Spinal cord (tissue), 10 donors: ENCODE measurements around the gene SMAD6. TPM values are rescaled to one million over a fixed set of nuclear protein-coding genes. Genes with fewer than 3 reads are reported as not detected.

Experiments
- DNase-seq, 6 donors: peaks; one replicate each; pipeline versions ENCODE4 v3.0.0 to v3.0.0-alpha.2; 2013 to 2015; ENCODE audit warnings: low spot score in 6 of 6, low read depth in 4 of 6
- H3K27ac ChIP-seq: one replicate; pipeline ENCODE4 v1.5.1; 2013; ENCODE audit warnings: low read depth, low read length, control low read depth
- H3K27me3 ChIP-seq: one replicate; pipeline ENCODE4 v1.6.1; 2013; ENCODE audit warnings: low read length; ENCODE audit not compliant: control insufficient read depth, insufficient read depth
- H3K36me3 ChIP-seq: one replicate; pipeline ENCODE4 v1.6.1; 2013; ENCODE audit warnings: low read length; ENCODE audit not compliant: control insufficient read depth, insufficient read depth
- H3K4me1 ChIP-seq: one replicate; pipeline ENCODE4 v1.6.1; 2013; ENCODE audit warnings: low read length; ENCODE audit not compliant: control insufficient read depth, insufficient read depth
- H3K4me3 ChIP-seq: one replicate; pipeline ENCODE4 v1.5.1; 2013; ENCODE audit warnings: low read depth, low read length, control low read depth
- H3K9me3 ChIP-seq: one replicate; pipeline ENCODE4 v1.6.1; 2013; ENCODE audit warnings: low read length; ENCODE audit not compliant: control insufficient read depth, insufficient read depth
- WGBS: methylation state at CpG from one replicate; pipeline ENCODE4 v1.1.5; 2013; ENCODE audit warnings: missing lambda C conversion rate; ENCODE audit not compliant: insufficient coverage; 5-methylcytosine and 5-hydroxymethylcytosine counted together
- polyA plus RNA-seq, 2 donors: library from polyadenylated mRNA; unstranded; fragments of 120-200 nt; gene quantifications; one replicate each; pipeline ENCODE4 v1.2.1, GENCODE V29; 2013; ENCODE audit not compliant: insufficient read length in 2 of 2
- total RNA-seq, 2 donors: library from RNA; depleted of rRNA in 1 of 2; stranded (reverse); fragments of 120-200 nt in 1 of 2; fragments of >200 nt in 1 of 2; gene quantifications; one replicate each; pipeline versions ENCODE4 v1.2.3 to v1.2.4, GENCODE V29; 2013 to 2014
- donor health status: healthy.

Gene SMAD6
- total and polyA plus RNA-seq, 4 donors: 7.7 to 22.0 (median 10.3) TPM

DNA sequence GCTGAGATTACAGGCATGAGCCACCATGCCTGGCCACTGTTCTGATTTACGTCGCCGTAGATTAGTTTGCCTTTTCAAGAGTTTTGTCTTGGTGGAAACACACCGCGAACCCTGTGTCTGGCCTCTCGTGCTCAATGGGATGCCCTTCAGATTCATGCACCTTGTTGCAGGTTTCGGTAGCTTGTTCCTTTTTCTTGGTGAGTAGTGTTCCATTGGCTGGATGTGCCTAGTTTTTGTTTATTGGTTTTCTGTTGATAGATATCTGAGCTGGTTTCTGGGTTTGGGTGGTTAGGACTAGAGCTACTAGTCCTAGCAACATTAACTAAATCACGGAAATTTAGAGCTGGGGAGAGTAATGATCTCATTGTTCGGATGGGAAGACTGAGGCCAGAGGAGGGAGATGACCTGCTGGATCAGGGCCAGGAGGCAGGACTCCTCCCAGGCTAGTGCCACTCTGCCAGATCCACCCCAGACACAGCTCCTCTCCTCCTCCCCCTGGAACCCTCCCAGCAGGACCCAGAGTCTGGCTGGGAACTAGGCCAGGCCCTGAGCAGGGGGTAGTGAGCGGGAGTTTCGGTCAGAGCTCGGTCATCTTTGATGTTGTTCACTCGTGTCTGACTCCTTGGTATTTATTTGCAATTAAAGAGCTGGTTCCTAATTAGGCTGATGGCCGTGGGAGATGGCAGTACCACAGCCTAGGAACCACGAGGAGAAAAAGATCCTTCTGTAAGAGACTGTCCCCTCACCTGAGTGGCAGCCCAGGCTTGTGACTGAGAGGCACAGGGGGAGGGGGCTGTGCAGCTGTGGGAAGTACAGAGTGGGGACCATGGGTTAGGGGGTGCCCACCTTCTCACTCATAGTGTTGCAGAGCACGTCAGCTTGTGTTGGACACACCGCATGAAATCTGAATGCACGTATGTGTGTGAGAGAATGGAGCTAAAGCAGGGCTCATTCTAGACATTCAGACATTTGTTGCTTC is 73.4 kb downstream of the SMAD6 start:
- H3K9me3 ChIP-seq: no peaks in the 10 kb centered on the region
- no peaks in the 10 kb centered on the region for H3K36me3 ChIP-seq
- DNase-seq: peak in 3 of 6 donors; percentile 17 to 82 (median 76)
- H3K4me1 ChIP-seq: peaks cover 54% of the 10 kb centered on the region
- H3K27ac ChIP-seq: no peak overlapping the region
- 63% methylated on average over 11 of the region's 18 CpGs for WGBS
- H3K27me3 ChIP-seq: peaks cover 2% of the 10 kb centered on the region
- H3K4me3 ChIP-seq: no peak overlapping the region

DNA sequence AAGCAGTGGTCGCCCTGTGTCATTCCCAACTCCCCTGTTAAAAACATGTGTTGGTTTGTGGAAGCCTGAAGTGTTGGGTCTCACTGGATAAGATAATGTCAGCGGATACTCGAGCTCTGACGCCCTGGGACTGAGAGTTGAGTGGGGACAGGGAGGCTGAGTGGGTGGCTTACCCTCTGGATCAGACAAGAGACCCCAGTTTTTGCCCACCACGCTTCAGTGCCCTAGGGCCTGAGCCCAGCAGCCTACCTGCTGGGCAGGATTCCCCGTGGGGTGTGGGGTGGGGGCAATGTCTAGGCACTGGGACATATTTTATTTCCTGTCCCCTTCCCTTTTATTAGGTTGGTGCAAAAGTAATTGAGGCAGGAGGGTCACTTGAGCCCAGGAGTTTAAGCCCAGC is 75.0 kb downstream of the SMAD6 start:
- H3K4me1 ChIP-seq: peaks cover 42% of the 10 kb centered on the region
- H3K36me3 ChIP-seq: peaks cover 9% of the 10 kb centered on the region
- no peak overlapping the region for H3K4me3 ChIP-seq
- no peaks in the 10 kb centered on the region for H3K27me3 ChIP-seq
- H3K27ac ChIP-seq: no peak overlapping the region
- 88% methylated on average over 4 of the region's 6 CpGs for WGBS
- H3K9me3 ChIP-seq: no peaks in the 10 kb centered on the region
- DNase-seq: no peak

DNA sequence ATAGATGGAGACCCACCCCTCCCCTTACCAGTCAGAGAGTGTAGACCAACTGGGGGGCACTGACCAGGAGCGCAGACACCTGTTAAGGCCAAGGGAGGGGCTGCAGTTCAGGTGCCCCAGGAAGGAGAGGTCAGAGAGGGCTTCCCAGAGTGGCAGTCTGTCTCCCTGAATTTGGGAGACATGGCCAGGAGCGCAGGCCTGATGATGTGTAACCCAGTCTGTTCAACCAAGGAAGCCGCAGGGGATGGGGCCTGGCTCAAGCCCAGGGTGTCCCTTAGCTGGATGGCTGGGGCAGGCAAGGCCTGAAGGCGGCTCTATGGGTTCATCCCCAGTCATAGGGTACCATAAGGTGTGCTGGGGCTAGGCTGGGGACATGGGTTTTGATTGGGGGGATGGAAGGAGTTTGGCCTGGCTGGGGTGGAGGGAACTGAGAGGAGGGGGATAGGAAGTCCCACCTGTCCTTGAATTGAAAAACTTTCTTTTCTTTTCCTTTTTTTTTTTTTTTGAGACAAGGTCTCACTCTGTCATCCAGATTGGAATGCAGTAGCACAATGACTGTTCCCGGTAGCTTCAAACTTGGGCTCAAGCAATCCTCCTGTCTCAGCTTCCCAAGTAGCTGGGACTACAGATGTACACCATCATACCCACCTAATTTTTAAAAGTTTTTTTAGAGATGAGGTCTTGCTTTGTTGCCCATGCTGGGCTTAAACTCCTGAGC is 75.7 kb downstream of the SMAD6 start:
- Histone ChIP-seq H3K27me3 (no peaks in the 10 kb centered on the region), H3K4me1 (peaks cover 41% of the 10 kb centered on the region), H3K9me3 (no peaks in the 10 kb centered on the region), H3K4me3 (no peak overlapping the region), H3K27ac (no peak overlapping the region), H3K36me3 (peaks cover 9% of the 10 kb centered on the region)
- DNase-seq: no peak
- 98% methylated on average over 4 of the region's 5 CpGs for WGBS

DNA sequence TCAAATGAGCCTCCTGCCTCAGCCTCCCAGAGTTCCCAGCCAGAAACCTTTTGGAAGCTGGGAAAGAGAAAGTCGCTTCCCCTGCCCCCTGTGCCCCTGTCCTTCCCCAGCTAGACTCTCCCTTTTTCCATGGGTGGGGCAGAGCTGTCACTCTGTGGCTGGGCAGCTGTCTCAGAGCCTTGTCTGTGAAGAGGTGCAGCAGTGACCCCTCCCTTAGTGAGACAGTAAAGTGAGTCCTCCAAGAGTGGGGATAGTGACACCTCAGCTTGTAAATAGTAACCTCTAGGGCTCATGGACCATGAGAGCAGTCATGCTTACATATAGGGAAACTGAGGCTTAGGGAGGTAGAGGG is 76.3 kb downstream of the SMAD6 start:
- no peaks in the 10 kb centered on the region for H3K27me3 ChIP-seq
- peaks cover 9% of the 10 kb centered on the region for H3K36me3 ChIP-seq

DNA sequence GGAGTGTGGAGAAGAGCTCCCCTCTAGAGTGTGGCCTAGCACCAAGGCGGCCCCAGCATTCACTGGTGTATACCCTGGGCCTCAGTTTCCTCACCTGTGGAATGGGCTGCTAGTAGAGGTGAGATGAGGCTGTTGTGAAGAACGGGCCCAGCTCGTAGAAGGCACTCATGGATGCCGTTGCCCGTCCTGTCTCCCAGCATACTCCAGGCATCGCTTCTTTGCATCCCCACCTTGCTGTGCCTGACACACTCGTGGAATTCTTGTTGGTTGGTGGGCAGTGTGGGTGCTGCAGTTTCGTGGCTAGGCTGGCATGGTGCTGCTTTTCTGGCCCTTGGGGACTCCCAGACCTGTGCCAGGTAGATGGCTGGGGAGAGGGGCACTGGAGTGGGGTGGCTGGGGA is 76.7 kb downstream of the SMAD6 start:
- H3K9me3 ChIP-seq: no peaks in the 10 kb centered on the region
- no peak overlapping the region for H3K4me3 ChIP-seq
- no peak for DNase-seq
- H3K27me3 ChIP-seq: no peaks in the 10 kb centered on the region
- peaks cover 9% of the 10 kb centered on the region for H3K36me3 ChIP-seq
- no peak overlapping the region for H3K27ac ChIP-seq
- H3K4me1 ChIP-seq: peaks cover 37% of the 10 kb centered on the region
- 98% methylated on average over 8 of the region's 8 CpGs for WGBS

More for the DNA sequence above, 76.3 kb downstream of the SMAD6 start:
- WGBS: no CpG with 5 or more reads among the region's 1 CpG
- H3K4me3 ChIP-seq: no peak overlapping the region
- peaks cover 41% of the 10 kb centered on the region for H3K4me1 ChIP-seq
- DNase-seq: no peak
- no peaks in the 10 kb centered on the region for H3K9me3 ChIP-seq
- H3K27ac ChIP-seq: no peak overlapping the region

DNA sequence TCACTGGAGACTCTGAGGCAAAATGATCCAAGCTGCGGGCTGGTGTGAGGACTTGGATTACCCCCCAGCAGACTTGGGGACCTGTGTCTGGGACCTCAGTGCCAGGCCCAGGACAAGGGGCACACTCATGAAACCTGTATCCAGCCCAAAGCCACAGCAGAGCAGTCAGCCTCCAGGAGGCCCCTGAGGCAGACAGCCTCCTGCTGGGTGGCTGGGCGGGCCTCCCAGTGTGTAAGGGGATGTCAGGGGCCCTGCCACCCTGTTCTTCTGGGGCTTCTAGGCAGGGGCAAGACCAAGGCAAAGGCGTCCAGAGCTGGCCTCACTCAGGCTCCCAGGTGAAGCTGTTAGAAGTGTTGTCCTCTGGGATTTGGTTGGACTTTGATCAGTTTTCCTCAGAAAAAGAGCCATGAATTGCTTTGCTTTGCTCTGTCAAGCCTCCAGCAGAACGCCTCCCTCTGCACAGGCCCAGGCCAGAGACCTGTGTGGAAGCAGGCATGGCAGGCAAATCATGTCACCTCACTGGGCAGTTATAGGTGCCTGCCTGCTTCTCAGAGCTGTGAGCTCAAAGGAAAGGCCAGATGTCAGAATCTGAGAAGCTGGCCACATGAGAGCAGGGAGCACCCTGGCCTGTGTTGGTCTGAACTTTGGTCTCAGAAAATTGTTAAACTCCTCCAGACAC is 77.4 kb downstream of the SMAD6 start:
- Histone ChIP-seq H3K27me3 (no peaks in the 10 kb centered on the region), H3K4me3 (no peak overlapping the region), H3K27ac (no peak overlapping the region), H3K9me3 (no peaks in the 10 kb centered on the region), H3K4me1 (peaks cover 29% of the 10 kb centered on the region), H3K36me3 (peaks cover 9% of the 10 kb centered on the region)
- DNase-seq: no peak
- WGBS: 83% methylated on average over 3 of the region's 4 CpGs

DNA sequence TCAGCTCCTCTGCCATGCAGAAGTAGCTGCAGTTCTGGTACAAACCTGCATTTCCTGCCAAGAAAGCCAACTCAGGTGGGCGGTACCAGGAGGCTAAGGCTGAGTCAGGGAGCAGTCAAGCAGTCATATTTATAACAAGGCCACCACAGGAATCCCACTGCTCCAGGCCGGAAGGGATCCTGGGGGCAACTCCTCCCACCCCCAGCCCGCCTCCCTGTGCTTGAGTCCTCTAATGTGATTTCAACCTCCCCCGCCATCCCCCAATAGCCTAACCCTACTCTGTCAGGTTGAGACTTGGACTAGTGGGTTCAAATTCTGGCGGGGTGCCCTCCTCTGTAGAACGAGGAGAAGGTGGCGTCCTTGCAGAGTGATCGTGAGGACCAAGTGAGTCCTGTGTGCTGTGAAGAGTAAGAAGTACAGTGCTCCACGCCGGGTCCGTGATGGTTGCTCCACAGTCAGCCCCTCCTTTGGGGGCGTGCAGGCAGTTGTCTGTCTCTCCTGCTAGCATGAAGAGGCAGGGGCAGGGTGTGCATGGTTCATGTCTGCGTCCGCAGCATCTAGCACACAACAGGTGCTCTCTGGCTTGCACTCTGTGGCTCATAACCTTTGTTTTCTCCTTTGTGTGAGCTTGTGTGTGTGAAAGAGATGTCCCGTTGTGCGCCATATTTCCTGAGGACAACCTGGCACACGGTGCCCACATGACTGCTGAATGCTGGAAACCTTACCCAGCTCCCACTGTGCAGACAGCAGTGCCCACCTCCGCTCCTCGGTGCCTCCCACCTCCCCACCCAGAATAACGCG is 78.3 kb downstream of the SMAD6 start:
- Histone ChIP-seq H3K4me1 (peaks cover 22% of the 10 kb centered on the region), H3K9me3 (no peaks in the 10 kb centered on the region), H3K27ac (no peak overlapping the region), H3K27me3 (no peaks in the 10 kb centered on the region), H3K36me3 (peaks cover 9% of the 10 kb centered on the region), H3K4me3 (no peak overlapping the region)
- no peak for DNase-seq
- 91% methylated on average over 11 of the region's 21 CpGs for WGBS

DNA sequence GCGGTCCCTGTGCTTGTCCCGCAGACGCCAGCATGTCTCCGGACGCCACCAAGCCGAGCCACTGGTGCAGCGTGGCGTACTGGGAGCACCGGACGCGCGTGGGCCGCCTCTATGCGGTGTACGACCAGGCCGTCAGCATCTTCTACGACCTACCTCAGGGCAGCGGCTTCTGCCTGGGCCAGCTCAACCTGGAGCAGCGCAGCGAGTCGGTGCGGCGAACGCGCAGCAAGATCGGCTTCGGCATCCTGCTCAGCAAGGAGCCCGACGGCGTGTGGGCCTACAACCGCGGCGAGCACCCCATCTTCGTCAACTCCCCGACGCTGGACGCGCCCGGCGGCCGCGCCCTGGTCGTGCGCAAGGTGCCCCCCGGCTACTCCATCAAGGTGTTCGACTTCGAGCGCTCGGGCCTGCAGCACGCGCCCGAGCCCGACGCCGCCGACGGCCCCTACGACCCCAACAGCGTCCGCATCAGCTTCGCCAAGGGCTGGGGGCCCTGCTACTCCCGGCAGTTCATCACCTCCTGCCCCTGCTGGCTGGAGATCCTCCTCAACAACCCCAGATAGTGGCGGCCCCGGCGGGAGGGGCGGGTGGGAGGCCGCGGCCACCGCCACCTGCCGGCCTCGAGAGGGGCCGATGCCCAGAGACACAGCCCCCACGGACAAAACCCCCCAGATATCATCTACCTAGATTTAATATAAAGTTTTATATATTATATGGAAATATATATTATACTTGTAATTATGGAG is 79.1 kb downstream of the SMAD6 start:
- Histone ChIP-seq H3K36me3 (peaks cover 9% of the 10 kb centered on the region), H3K27ac (no peak overlapping the region), H3K9me3 (no peaks in the 10 kb centered on the region), H3K4me1 (peaks cover 14% of the 10 kb centered on the region), H3K27me3 (no peaks in the 10 kb centered on the region), H3K4me3 (no peak overlapping the region)
- WGBS: 96% methylated on average over 62 of the region's 73 CpGs
- no peak for DNase-seq
